IPS DF 19.7 (cell line): ENCODE results near the gene CHST11.
"Not testable (repeated sequence)": the region's sequence is repeated elsewhere in the genome, so short reads cannot be mapped to it uniquely, and the experiment has no call there.

Source experiments
- DNase-seq: peaks from one replicate; pipeline ENCODE4 v3.0.0-alpha.2; 2013; ENCODE audit warnings: low read depth, low spot score

CHST11 gene

GRCh38 chr12:104564662-104565061 is 107.9 kb downstream of the CHST11 start:
- DNase-seq = not testable (repeated sequence)

- DNase-seq = no peak
Observed at GRCh38 chr12:104565606-104566243, 109.0 kb downstream of the CHST11 start.

GRCh38 chr12:104566244-104566993 is 109.7 kb downstream of the CHST11 start:
- DNase-seq = no peak

- DNase-seq = no peak
Observed at GRCh38 chr12:104567832-104568486, 111.2 kb downstream of the CHST11 start.

- no peak for DNase-seq
Observed at GRCh38 chr12:104568487-104568868, 111.7 kb downstream of the CHST11 start.

DNA sequence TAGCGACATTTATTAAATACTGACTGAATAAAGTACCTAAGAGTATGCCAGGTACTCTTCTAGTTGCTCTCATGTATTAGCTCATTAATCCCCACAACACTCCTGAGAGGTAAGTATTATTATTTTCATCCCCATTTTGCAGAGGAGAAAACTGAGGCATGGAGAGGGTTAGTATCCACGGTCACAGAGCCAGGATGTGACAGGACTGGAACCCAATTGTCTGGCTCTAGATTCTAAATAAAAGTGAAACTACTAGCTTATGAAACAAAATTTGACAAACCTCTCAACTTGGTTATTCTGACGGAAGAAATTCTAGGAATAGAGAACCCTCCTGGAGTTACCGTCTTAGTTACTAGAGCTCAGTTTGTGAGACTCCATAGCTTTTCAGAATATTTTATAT is 112.2 kb downstream of the CHST11 start:
- DNase-seq = no peak

- DNase-seq = no peak
Observed at GRCh38 chr12:104569346-104570173, 112.8 kb downstream of the CHST11 start.

DNA sequence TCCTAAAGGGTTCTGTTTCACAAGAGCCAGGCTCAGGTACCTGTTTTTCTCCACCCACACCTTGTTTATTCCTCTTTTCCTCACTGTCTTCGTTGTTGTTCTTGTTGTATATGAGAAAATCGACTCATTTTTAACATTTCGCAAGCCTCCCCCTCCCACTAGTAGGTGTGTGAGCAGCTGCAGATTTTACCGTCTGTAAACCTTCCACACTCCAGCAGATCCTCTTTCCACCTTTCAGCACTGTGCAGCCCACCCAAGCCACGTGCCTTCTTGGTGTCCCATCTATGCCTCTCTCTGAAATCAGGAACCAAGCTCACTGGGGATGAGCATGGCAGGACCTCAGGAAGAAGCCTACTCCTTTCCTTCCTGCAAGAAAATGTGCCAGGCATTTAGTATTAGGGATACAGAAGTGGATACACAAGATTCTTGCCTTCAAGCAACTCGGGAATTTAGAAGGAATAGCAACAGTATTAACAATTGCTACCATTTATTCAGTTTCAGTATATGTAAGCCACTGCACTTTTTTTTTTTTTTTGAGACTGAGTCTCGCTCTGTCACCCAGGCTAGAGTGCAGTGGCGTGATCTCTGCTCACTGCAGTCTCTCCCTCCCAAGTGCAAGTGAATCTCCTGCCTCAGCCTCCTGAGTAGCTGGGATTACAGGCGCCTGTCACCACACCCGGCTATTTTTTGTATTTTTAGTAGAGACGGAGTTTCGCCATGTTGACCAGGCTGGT is 113.6 kb downstream of the CHST11 start:
- DNase-seq = no peak

DNA sequence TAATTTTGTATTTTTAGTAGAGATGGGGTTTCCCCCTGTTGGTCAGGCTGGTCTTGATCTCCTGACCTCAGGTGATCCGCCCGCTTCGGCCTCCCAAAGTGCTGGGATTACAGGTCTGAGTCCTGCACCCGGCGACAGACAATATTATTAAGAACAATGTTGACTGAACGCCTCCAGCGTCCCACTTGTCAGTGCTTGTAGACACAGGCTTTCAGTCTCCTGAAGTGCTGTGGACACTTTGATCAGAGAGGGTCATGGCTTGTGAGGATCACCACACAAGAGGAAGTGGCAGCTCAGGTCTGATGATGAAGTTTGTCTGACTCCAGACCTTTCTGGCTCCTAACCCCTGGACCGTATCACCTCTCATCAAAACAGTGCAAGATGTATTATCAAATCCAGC is 114.6 kb downstream of the CHST11 start:
- no peak for DNase-seq

GRCh38 chr12:104574353-104574752 is 117.6 kb downstream of the CHST11 start:
- not testable (repeated sequence) for DNase-seq

DNA sequence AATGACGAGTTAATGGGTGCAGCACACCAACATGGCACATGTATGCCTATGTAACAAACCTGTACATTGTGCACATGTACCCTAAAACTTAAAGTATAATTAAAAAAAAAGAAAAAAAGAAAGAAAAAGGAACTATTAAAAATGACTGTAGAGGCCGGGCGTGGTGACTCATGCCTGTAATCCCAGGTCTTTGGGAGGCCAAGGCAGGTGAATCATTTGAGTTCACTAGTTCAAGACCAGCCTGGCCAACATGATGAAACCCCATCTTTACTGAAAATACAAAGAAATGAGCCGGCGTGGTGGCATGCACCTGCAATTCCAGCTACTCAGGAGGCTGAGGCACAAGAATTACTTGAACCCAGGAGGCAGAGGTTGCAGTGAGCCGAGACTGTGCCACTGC is 118.0 kb downstream of the CHST11 start:
- not testable (repeated sequence) for DNase-seq

DNA sequence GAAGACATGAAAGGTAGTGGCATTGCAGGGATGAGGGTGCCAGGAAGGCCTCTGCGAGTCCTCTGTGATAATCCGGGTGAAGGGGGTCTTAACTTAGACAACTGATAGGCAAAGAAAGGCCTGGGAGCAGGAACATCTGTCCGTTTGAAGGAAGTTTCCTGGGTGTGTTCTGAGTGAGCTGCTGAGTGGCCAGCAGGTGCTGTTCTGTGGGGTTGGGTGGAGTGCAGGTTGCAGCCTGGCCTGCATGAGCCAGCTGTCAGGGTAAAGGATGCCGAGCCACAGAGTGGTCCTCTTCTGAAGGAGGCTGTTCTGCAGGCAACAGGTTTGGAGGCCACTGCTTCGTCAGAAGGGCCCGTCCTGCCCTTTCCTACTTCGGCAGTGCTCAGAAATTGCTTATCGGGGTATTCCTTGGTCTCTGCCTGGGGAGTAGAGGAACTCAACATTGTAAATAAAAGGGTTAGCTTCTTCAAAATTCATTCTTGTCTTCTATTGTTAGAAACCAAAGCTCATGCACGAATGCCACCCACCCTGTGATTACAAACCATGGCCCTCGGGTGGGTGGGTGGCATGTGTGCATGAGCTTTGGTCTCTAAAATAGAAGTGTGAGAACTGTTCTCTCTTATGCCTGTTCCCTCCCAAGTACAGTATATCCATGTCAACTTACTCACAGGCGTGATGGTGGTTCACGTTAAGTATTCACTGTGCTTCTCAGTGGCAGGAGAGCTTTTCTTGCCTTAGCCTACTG is 118.9 kb downstream of the CHST11 start:
- DNase-seq = no peak

DNA sequence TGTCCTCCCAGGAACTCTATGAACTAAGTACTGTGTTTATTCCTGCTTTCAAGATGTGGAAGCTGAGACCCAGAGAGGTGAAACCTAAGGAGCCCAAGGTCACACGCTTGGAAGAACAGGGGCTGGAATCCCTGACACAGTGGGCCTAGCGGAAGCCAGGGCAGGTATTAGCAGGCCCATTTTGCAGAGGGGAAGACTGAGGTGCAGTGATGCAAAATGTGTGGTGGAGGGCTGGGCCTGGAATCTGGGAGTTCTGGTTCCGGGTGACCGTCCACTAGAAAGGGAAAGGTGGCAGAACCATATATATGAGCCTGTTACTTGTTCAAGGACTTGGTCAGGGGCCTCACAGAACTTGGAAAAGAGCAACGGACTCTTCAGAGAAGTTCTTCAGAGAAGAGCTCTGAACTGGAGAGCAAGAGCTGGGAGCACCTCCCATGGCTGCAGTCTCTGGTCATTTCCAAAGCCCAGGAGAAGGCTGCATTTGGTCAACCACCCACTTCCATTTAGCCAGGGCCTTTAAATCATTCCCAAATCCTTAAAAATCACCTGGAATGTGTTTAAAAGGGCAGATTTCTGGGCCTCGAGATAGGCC is 119.5 kb downstream of the CHST11 start:
- no peak for DNase-seq

DNA sequence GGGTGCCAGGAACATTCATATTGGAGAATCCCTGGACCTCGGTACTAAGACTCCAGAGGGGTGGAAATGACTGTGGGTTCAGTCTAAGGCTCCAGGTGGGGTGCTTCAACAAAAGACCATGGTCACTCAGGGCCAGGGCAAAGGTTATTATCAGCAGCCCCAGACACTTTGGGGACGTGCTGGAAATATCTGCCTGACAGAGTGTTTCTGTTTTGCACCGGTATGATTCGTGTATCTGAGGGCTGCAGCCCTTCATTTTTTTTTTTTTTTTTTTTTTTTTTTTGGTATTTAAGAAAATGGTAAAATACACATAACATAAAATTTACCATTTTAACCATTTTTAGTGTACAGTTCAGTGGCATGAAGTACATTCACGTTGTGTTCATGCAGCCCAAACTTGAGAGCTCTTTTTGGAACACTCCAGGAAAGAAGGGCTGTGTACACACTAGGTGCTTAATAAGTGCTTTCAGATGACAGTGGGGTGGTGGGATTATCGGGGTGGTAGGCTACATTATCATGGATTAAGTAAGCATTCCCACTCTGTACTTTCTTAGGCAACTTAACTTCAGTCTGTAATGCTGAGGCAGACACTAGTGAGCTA is 120.3 kb downstream of the CHST11 start:
- no peak for DNase-seq

- DNase-seq = no peak
Observed at GRCh38 chr12:104577581-104577981, 120.8 kb downstream of the CHST11 start.

GRCh38 chr12:104578453-104578852 is 121.7 kb downstream of the CHST11 start:
- no peak for DNase-seq

GRCh38 chr12:104579718-104580495 is 123.2 kb downstream of the CHST11 start:
- DNase-seq = no peak

DNA sequence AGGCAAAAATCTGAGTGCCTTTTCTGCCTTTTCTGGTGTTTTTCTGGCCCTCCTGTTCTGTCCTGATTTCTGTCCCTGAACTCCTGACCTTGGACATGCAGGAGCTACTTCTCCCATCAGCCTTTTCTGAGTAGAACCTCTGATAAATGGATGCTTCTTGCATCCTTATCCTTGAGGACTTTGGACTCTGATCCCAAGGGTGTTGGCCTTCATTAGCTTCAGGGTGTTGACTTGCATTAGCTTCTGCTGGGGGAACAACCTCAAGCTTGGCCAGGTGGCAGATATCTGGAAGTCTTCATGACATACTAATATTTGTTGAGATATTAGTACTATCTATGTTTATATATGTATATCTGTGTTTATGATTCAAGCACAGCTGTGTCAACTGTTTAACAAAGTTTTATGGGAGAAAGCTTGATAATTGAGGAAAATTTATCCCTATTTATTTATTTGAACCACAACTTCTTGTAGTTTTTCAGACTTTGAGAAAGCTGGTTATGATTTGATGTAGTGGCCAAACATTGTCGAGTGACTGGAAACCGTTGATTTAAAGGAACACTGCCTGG is 124.3 kb downstream of the CHST11 start:
- DNase-seq = no peak

DNA sequence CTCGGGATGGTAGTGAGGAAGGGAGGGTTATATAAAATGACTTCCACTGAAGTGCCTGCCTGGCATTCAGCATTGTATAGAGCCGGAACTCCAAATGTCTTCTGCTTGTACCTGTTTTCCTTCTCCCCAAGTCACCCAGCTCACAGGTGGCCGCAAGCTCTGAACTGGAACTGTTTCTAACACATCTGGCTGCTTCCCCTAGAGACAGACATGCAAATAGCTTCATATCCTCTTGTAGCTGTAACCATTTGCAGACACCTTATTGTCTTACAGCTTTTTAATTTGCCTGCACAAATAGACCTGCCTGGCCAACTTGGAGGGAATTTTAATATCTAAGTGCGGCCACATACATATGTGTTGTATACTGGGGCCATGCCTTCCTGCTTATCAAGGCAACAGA is 126.0 kb downstream of the CHST11 start:
- DNase-seq = no peak
